Activated CD8-positive, alpha-beta memory T cell treated with anti-CD3 and anti-CD28 coated beads, Interleukin-2, amount 50 U/mL, for 24 hours (primary cell): Measurements from ENCODE around the gene PGGT1B.

Experiments
- DNase-seq: peaks from one replicate; pipeline ENCODE4 v3.0.0-alpha.2; 2020; ENCODE audit errors: extremely low read depth

Gene PGGT1B

GRCh38 chr5:115262321-115263077 is at the start of gene PGGT1B:
Gene PGGT1B (minus strand): TSS chr5:115262877. CDS start chr5:115262851, 26 bp downstream.
- DNase-seq = peak; percentile 51

DNA sequence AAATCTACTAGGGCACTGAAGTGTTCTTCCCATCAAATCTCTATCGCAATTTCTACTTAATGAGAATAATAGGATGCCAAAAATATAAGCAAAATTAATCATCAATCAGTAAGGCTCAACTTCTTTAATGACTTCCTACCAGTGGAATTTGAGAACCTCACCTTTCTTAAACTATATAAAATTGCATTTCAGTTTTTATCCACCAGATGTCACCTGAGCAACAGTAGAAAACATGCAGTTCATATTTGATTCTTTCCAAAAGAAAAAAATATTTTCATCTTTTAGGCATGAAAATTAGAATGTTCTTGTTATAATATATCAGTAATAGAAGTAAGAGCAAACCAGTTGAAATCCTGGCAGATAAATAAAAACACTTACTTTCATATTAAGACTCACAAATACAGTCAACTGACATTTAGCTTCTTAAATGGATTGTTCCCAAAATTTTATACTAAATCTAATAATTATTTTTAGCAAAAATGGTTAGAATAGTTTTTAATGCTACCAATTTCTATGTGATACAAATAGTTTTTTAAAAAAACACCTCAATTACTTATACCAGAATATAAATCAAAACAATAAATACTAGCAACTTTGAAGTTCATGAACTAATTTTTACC is 47.2 kb upstream of the PGGT1B start:
- DNase-seq = no peak

- DNase-seq = no peak
These were observed 46.1 kb upstream of the PGGT1B start for GRCh38 chr5:115308815-115309214.

- no peak for DNase-seq
These were observed 43.4 kb upstream of the PGGT1B start for GRCh38 chr5:115306011-115306536.

DNA sequence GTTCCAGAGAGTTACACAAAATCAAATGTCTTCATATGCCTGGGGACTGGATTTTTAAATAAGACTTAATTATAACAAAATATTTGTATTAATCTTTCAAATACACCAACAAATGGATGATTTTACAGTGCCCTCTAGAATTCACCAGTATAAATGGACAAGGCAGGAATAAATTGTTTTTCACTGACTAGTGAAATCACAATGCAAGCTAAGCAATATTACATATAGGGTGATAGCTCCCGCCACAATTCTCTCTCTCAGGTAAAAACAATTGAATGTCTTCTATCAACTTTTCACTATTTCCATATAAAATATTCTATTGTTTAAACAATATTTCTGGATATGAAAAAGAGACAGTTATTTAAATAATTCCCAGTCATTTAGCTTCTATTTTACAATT is 41.8 kb upstream of the PGGT1B start:
- DNase-seq = no peak

DNA sequence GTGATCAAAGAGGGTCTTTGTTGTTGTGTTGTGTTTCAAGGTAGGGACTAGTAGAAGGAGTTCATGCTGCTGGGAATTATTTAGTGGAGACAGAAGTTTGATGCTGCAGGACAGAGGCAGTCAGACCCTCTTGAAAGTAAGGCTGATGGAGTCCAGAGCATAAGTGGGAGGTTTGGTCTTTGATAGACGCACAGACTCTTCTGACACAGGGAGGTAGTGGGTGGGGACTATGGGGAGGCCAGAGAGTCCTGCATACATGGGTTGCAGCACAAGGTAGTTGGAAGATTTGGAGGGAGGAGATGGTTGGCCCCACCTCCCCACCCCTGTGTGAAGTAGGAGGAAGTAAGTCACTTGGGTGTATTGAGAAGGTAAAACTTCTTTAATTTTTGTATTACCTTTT is 36.1 kb upstream of the PGGT1B start:
- no peak for DNase-seq

DNA sequence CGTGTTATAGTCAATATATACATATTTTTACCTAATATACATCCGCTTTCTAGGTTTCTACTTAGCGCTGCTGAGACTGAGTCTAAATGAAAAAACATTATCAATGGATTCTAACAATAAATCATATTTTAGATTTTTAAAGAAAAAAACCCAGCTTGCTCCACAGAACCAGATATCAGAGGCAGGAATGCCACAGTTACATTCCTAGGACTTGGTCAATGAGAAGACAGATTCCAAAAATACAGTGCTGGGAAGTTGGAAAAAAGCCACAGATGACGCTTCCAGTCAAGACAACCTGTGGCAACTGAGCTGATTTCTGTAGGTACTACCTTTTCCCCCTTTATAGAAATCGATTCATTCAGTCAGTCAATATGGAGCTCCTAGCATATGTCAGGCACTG is 34.4 kb upstream of the PGGT1B start:
- no peak for DNase-seq

GRCh38 chr5:115296124-115297022 is 33.7 kb upstream of the PGGT1B start, which contains the start of gene CCDC112:
Gene CCDC112 (minus strand): TSS chr5:115296654. CDS start chr5:115296543, 111 bp downstream.
- DNase-seq = peak; percentile 49

GRCh38 chr5:115295777-115296123 is 33.1 kb upstream of the PGGT1B start:
- no peak for DNase-seq

DNA sequence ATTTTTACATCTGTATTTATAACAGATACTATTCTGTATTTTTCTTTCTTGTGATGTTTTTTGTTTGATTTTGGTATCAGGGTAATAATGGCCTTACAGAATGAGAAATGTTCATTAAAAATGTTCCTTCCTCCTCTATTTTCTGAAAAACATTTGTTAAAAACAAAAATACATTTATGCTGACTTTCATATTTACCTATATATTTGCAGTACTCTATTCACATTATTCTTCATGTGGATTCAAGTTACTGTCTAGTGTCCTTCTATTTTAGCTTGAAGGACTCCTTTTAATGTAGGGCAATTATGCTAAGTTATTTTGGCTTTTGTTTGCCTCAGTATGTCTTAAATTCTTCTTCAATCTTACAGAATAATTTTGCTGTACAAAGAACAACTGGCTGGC is 28.7 kb upstream of the PGGT1B start:
- no peak for DNase-seq

DNA sequence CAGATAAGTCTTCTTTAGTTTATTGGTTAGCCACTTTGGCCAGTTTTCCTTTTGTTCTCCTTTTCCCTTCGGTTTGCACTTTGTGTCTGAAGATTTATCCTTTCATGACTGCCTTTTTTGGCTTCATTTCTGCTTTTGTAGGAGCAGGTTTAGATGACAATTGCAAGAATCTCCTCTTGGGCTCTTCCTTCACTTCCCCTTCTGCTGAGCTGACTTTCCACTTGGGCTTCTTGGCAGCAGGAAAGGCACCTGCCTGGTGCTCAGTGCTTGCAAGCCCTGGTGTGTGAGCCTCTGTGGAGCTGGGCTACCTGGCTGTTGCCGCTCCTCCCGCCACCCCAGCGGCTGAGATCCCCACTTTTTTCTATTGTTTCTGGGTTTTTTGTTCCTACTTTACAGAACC is 26.4 kb upstream of the PGGT1B start:
- no peak for DNase-seq

- no peak for DNase-seq
These were observed 21.3 kb upstream of the PGGT1B start for GRCh38 chr5:115284021-115284420.

DNA sequence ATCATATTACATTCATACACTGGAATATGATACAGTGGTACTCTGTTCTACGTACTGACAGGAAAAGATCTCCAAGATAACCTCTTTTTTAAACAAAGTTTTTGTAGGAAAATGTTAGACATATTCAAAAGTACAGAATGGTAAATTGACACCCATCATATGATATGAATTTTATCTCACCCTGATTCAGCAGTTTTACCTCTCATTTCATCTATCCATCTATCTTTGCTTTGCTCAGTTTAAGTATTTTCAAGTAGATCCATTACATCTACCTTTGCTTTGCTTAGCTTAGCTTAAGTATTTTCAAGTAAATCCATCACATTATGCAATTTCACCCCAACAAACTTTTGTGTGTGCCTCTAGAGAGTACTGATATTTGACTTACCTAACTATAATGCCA is 19.5 kb upstream of the PGGT1B start:
- no peak for DNase-seq

GRCh38 chr5:115274584-115274983 is 11.9 kb upstream of the PGGT1B start:
- DNase-seq = no peak

- no peak for DNase-seq
These were observed 9.8 kb upstream of the PGGT1B start for GRCh38 chr5:115272297-115272958.

- no peak for DNase-seq
These were observed 8.8 kb upstream of the PGGT1B start for GRCh38 chr5:115271295-115272050.

GRCh38 chr5:115267617-115268016 is 4.9 kb upstream of the PGGT1B start:
- DNase-seq = no peak

GRCh38 chr5:115265220-115265619 is 2.5 kb upstream of the PGGT1B start:
- DNase-seq = no peak

- no peak for DNase-seq
These were observed 2.1 kb upstream of the PGGT1B start for GRCh38 chr5:115264786-115265185.

DNA sequence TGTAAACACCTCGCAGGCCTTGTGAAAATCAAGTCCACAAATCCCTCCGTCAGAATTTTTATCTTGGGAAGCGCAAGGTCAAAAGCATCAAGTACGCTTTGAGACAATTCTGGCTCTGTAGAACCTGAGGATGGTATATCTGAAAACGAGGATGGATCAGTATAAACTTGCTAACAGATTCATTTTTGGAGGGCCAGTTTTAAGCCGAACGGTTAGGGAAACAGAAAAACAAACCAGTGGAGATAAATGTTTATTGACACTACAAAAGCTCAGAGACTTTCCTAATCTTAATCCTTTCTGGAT is 352 bp upstream of the PGGT1B start:
- DNase-seq = no peak

GRCh38 chr5:115262011-115262320 is 711 bp downstream of the PGGT1B start:
- DNase-seq = no peak
